ENCODE measurements around the gene PCGF1.

Gene PCGF1
- total RNA-seq, result 4.8 to 15.3 (median 8.5) reads per million in 18 experiments

- DNase-seq, result peak; percentile 99
Observed at GRCh38 chr2:74507145-74507925, at the start of gene PCGF1. PCGF1 (minus strand) TSS chr2:74507695; CDS start chr2:74507668, 27 bp downstream.

GRCh38 chr2:74556831-74557370 lies 49.4 kb upstream of the PCGF1 start:
- DNase-seq, result no peak

GRCh38 chr2:74556159-74556558 lies 48.7 kb upstream of the PCGF1 start:
- peak in 1 of 2 donors; percentile 35 for DNase-seq

GRCh38 chr2:74555610-74556103 lies 48.2 kb upstream of the PCGF1 start:
- peak; percentile 78 to 91 for DNase-seq

GRCh38 chr2:74554820-74555531 lies 47.5 kb upstream of the PCGF1 start:
- DNase-seq, result peak; percentile 34 to 43

- peak; percentile 79 to 90 for DNase-seq
Observed at GRCh38 chr2:74553892-74554819, 46.7 kb upstream of the PCGF1 start, which contains the start of the genes DOK1 and LOXL3. DOK1 (plus strand) TSS chr2:74554720; CDS start chr2:74554755, 35 bp downstream. LOXL3 (minus strand) TSS chr2:74553942; CDS start chr2:74552634, 1,308 bp downstream.

- no peak for DNase-seq
Observed at GRCh38 chr2:74552914-74553811, 45.7 kb upstream of the PCGF1 start.

GRCh38 chr2:74551942-74552913 lies 44.7 kb upstream of the PCGF1 start:
- DNase-seq, result no peak

- no peak for DNase-seq
Observed at GRCh38 chr2:74551530-74551929, 44.0 kb upstream of the PCGF1 start.

- DNase-seq, result no peak
Observed at GRCh38 chr2:74550231-74550630, 42.7 kb upstream of the PCGF1 start.

- peak; percentile 70 to 88 for DNase-seq
Observed at GRCh38 chr2:74548900-74549826, 41.7 kb upstream of the PCGF1 start.

GRCh38 chr2:74548285-74548899 lies 40.9 kb upstream of the PCGF1 start:
- no peak for DNase-seq

- DNase-seq, result no peak
Observed at GRCh38 chr2:74546004-74546403, 38.5 kb upstream of the PCGF1 start.

- DNase-seq, result no peak
Observed at GRCh38 chr2:74544634-74545033, 37.1 kb upstream of the PCGF1 start.

GRCh38 chr2:74542978-74543377 lies 35.5 kb upstream of the PCGF1 start:
- DNase-seq, result no peak

- no peak for DNase-seq
Observed at GRCh38 chr2:74540291-74540690, 32.8 kb upstream of the PCGF1 start.

GRCh38 chr2:74538881-74539339 lies 31.4 kb upstream of the PCGF1 start:
- DNase-seq, result no peak

- DNase-seq, result no peak
Observed at GRCh38 chr2:74537140-74537539, 29.6 kb upstream of the PCGF1 start.

Measured in inflammatory macrophage (primary cell).